ENCODE data around the gene MSRB3.

DNA sequence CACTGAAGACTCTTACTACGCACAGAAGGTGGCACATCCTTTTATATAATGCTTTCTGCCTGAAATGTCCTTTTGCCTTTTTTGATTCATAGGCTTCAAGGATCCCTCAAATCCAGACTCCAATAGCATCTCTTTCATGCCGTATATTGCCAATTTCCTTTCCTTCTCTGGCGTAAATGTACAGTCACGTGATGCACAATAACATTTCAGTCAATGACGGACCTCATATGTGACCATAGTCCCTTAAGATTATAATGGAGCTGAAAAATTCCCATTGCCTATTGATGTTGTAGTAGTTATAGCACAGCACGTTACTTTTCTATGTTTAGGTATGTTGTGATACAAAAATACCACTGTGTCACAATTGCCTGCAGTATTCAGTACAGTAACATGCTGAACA is 196.3 kb downstream of the MSRB3 start:
- TF ChIP-seq JUNB (IDR thresholded peaks at IDR 0.05; ENCODE audit: unreplicated experiment) (no peak), CTCF (conservative IDR thresholded peaks at IDR 0.05; ENCODE audit: low read depth in 2 of 2) (no peak), EZH2phosphoT487 (IDR thresholded peaks at IDR 0.05; ENCODE audit: unreplicated experiment) (no peak), EZH2 (IDR thresholded peaks at IDR 0.05; ENCODE audit: low read depth, unreplicated experiment) (no peak), NANOG (IDR thresholded peaks at IDR 0.05; ENCODE audit: borderline replicate concordance) (no peak), POLR2AphosphoS5 (IDR thresholded peaks at IDR 0.05; ENCODE audit: low read depth) (no peak), ETS1 (IDR thresholded peaks at IDR 0.05) (no peak), CREB1 (CRISPR knock-in tag; IDR thresholded peaks at IDR 0.05; ENCODE audit: low read depth) (no peak)
- TF ChIP-seq, protein P1, sequence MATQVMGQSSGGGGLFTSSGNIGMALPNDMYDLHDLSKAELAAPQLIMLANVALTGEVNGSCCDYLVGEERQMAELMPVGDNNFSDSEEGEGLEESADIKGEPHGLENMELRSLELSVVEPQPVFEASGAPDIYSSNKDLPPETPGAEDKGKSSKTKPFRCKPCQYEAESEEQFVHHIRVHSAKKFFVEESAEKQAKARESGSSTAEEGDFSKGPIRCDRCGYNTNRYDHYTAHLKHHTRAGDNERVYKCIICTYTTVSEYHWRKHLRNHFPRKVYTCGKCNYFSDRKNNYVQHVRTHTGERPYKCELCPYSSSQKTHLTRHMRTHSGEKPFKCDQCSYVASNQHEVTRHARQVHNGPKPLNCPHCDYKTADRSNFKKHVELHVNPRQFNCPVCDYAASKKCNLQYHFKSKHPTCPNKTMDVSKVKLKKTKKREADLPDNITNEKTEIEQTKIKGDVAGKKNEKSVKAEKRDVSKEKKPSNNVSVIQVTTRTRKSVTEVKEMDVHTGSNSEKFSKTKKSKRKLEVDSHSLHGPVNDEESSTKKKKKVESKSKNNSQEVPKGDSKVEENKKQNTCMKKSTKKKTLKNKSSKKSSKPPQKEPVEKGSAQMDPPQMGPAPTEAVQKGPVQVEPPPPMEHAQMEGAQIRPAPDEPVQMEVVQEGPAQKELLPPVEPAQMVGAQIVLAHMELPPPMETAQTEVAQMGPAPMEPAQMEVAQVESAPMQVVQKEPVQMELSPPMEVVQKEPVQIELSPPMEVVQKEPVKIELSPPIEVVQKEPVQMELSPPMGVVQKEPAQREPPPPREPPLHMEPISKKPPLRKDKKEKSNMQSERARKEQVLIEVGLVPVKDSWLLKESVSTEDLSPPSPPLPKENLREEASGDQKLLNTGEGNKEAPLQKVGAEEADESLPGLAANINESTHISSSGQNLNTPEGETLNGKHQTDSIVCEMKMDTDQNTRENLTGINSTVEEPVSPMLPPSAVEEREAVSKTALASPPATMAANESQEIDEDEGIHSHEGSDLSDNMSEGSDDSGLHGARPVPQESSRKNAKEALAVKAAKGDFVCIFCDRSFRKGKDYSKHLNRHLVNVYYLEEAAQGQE (IDR thresholded peaks at IDR 0.05; ENCODE audit: unreplicated experiment), result no peak
